Measurements from ENCODE around the gene MYH1. TPM values are rescaled to one million over a fixed set of nuclear protein-coding genes. Genes with fewer than 3 reads are reported as not detected.
"Not testable (repeated sequence)": the region's sequence is repeated elsewhere in the genome, so short reads cannot be mapped to it uniquely, and the experiment has no call there.

MYH1 gene
- total RNA-seq (0.21 TPM), polyA plus RNA-seq (not detected)

- H3K36me3 ChIP-seq (ENCODE audit: insufficient read depth) = no peaks in the 10 kb centered on the region
- no peak within 1 kb of the TSS for H3K27ac ChIP-seq (ENCODE audit: low read depth)
Observed at GRCh38 chr17:10518271-10519037, at the start of gene MYH1. TSS of gene MYH1 (minus strand) at chr17:10518542. CDS start at chr17:10516642, 1,900 bp downstream.

GRCh38 chr17:10563991-10564660, 45.8 kb upstream of the MYH1 start:
- no peak overlapping the region for H3K4me3 ChIP-seq (ENCODE audit: low read depth, low read length)
- no peak for DNase-seq (ENCODE audit: extremely low spot score)
- 48% methylated on average over 2 of the region's 2 CpGs for WGBS
- no peaks in the 10 kb centered on the region for H3K4me1 ChIP-seq (ENCODE audit: insufficient read depth)
- H3K27ac ChIP-seq (ENCODE audit: low read depth) = no peak overlapping the region
- H3K36me3 ChIP-seq (ENCODE audit: insufficient read depth) = no peaks in the 10 kb centered on the region

More at GRCh38 chr17:10518271-10519037, at the start of gene MYH1:
- Histone ChIP-seq H3K4me3 (ENCODE audit: low read depth, low read length) (no peak within 1 kb of the TSS), H3K4me1 (ENCODE audit: insufficient read depth) (no peaks in the 10 kb centered on the region)
- no peak for DNase-seq (ENCODE audit: extremely low spot score)
- WGBS = 65% methylated on average over 11 of the region's 11 CpGs

DNA sequence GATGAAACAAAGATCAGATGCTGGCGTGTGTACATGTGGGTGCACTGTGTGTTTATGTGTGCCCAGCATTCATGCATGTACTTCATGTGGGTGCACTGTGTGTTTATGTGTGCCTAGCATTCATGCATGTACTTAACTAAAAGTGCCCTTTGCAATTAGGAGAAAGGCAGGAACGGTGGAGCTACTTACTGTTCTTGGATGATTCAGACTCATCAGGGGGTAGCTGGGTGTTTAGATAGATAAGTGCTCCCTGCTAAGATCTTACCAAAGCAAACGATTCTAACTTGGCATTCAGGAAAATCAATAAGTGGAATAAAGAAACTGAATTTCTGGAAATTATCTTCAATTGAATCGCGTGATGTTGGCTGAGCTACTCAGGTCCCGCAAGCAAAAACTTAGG, 39.7 kb upstream of the MYH1 start:
- Histone ChIP-seq H3K27ac (ENCODE audit: low read depth) (no peak overlapping the region), H3K4me1 (ENCODE audit: insufficient read depth) (no peaks in the 10 kb centered on the region), H3K4me3 (ENCODE audit: low read depth, low read length) (no peak overlapping the region), H3K36me3 (ENCODE audit: insufficient read depth) (no peaks in the 10 kb centered on the region)
- no peak for DNase-seq (ENCODE audit: extremely low spot score)
- 84% methylated on average over 6 of the region's 6 CpGs for WGBS

DNA sequence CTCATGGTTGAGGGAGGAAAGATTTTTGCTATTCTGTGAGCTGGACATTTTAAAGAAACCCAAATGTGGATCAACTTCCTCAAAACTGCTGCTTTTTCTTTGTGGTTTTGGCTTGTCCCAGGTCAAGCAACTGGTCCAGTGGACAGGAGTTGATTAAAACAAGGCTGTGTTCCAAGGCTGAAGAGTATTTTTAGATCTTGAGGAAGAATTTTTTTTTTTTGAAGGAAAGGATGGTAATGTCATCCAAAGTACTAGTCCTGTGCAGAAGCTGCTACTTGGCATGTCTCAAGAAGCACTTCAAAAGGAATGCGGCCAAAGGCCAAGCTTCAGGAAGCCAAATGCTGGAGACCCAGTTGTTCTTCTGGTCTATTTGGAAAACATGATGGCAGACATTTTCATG, 39.1 kb upstream of the MYH1 start:
- no peak overlapping the region for H3K4me3 ChIP-seq (ENCODE audit: low read depth, low read length)
- H3K27ac ChIP-seq (ENCODE audit: low read depth) = no peak overlapping the region
- no peaks in the 10 kb centered on the region for H3K36me3 ChIP-seq (ENCODE audit: insufficient read depth)
- WGBS = 55% methylated on average over 1 of the region's 1 CpG
- H3K4me1 ChIP-seq (ENCODE audit: insufficient read depth) = no peaks in the 10 kb centered on the region
- DNase-seq (ENCODE audit: extremely low spot score) = no peak

DNA sequence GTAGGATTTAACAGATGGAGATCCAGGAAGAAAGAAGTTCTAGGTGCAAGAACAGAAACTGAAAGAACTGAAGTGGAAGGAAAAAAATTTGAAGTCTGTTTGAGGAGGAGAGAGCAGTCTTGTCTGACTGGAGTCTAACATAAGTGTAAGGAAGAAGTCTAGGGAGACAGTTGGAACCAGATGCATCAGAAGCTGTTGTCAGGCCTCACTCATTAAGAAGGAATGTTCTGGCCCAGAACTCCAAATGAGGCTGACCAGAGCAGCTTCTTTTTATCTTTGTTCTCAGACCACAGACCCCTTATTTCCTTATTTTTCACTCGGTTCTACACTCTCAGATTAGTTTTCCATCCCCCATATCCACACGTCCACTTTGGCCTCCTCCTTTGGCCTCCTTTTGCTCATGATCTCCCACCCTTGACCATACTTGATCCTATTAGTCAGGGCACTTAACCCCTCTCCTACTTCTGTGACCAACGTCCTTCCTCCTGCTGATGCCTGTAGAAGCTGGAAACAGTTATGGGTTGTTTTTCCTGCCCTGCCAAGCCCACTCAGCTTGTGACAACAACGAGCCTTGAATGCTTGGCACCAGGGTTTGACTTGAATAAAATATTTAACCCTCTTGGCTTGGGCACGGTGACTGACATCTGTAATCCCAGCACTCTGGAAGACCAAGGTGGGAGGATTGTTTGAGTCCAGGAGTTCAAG, 38.1 kb upstream of the MYH1 start:
- WGBS = 65% methylated on average over 5 of the region's 5 CpGs
- no peaks in the 10 kb centered on the region for H3K4me1 ChIP-seq (ENCODE audit: insufficient read depth)

GRCh38 chr17:10550014-10550413, 31.7 kb upstream of the MYH1 start:
- no peaks in the 10 kb centered on the region for H3K36me3 ChIP-seq (ENCODE audit: insufficient read depth)
- 83% methylated on average over 4 of the region's 4 CpGs for WGBS
- H3K4me1 ChIP-seq (ENCODE audit: insufficient read depth) = no peaks in the 10 kb centered on the region
- no peak overlapping the region for H3K4me3 ChIP-seq (ENCODE audit: low read depth, low read length)
- no peak overlapping the region for H3K27ac ChIP-seq (ENCODE audit: low read depth)
- no peak for DNase-seq (ENCODE audit: extremely low spot score)

More for the DNA sequence above, 38.1 kb upstream of the MYH1 start:
- Histone ChIP-seq H3K36me3 (ENCODE audit: insufficient read depth) (no peaks in the 10 kb centered on the region), H3K4me3 (ENCODE audit: low read depth, low read length) (no peak overlapping the region), H3K27ac (ENCODE audit: low read depth) (no peak overlapping the region)
- DNase-seq (ENCODE audit: extremely low spot score) = no peak

- H3K4me3 ChIP-seq (ENCODE audit: low read depth, low read length) = no peak within 1 kb of the TSS
Observed at GRCh38 chr17:10549096-10549842, 30.9 kb upstream of the MYH1 start, which contains the start of gene MYH2. TSS of gene MYH2 (minus strand) at chr17:10549658. CDS start at chr17:10547920, 1,738 bp downstream.

GRCh38 chr17:10547351-10547750, 29.0 kb upstream of the MYH1 start:
- H3K27ac ChIP-seq (ENCODE audit: low read depth) = no peak overlapping the region
- no peak overlapping the region for H3K4me3 ChIP-seq (ENCODE audit: low read depth, low read length)

More at GRCh38 chr17:10549096-10549842, 30.9 kb upstream of the MYH1 start, which contains the start of gene MYH2:
- H3K4me1 ChIP-seq (ENCODE audit: insufficient read depth) = no peaks in the 10 kb centered on the region
- WGBS = 33% methylated on average over 9 of the region's 9 CpGs
- H3K36me3 ChIP-seq (ENCODE audit: insufficient read depth) = no peaks in the 10 kb centered on the region
- H3K27ac ChIP-seq (ENCODE audit: low read depth) = no peak within 1 kb of the TSS
- no peak for DNase-seq (ENCODE audit: extremely low spot score)

DNA sequence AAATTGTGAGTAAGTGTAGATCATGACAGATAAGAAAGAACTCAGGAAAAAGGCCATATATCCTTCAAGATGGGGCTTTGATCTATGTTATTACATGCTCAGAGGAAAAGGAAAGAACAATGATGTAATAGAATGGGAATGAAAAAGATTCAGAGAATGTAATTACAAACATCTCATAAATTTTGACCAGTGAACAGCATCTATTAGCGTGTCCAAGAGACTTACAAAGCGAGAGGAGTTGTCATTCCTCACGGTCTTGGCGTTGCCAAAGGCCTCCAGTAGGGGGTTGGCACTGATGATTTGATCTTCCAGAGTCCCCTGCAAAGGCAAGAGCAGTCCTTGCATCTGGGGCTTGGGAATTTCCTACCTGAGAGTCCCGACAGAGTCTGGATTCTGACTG, 25.1 kb upstream of the MYH1 start:
- 46% methylated on average over 5 of the region's 5 CpGs for WGBS
- not testable (repeated sequence) for DNase-seq (ENCODE audit: extremely low spot score); H3K27ac ChIP-seq (ENCODE audit: low read depth); H3K36me3 ChIP-seq (ENCODE audit: insufficient read depth); H3K4me1 ChIP-seq (ENCODE audit: insufficient read depth); H3K4me3 ChIP-seq (ENCODE audit: low read depth, low read length)

More at GRCh38 chr17:10547351-10547750, 29.0 kb upstream of the MYH1 start:
- no peaks in the 10 kb centered on the region for H3K36me3 ChIP-seq (ENCODE audit: insufficient read depth)
- 73% methylated on average over 6 of the region's 6 CpGs for WGBS
- DNase-seq (ENCODE audit: extremely low spot score) = no peak
- no peaks in the 10 kb centered on the region for H3K4me1 ChIP-seq (ENCODE audit: insufficient read depth)

DNA sequence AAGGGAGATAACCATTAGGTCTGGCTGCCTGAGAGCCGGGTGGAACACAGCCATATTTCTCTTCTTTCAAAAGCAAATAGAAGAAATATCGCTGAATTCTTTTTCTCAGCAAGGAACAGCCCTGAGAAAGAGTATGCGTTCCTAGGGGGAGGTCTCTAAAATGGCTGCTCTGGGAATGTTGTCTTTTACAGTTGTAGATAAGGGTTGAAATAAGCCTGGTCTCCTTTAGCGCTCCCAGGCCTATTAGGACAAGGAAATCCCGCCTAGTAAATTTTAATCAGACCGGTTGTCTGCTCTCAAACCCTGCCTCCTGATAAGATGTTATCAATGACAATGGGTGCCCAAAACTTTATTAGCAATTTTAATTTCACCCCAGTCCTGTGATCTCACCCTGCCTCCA, 22.8 kb upstream of the MYH1 start:
- WGBS = 90% methylated on average over 6 of the region's 6 CpGs

GRCh38 chr17:10532026-10532425, 13.7 kb upstream of the MYH1 start:
- 86% methylated on average over 1 of the region's 1 CpG for WGBS
- no peaks in the 10 kb centered on the region for H3K4me1 ChIP-seq (ENCODE audit: insufficient read depth)
- no peak for DNase-seq (ENCODE audit: extremely low spot score)
- H3K36me3 ChIP-seq (ENCODE audit: insufficient read depth) = no peaks in the 10 kb centered on the region
- no peak overlapping the region for H3K27ac ChIP-seq (ENCODE audit: low read depth)
- no peak overlapping the region for H3K4me3 ChIP-seq (ENCODE audit: low read depth, low read length)

More for the DNA sequence above, 22.8 kb upstream of the MYH1 start:
- not testable (repeated sequence) for H3K36me3 ChIP-seq (ENCODE audit: insufficient read depth); H3K4me3 ChIP-seq (ENCODE audit: low read depth, low read length); H3K27ac ChIP-seq (ENCODE audit: low read depth); DNase-seq (ENCODE audit: extremely low spot score); H3K4me1 ChIP-seq (ENCODE audit: insufficient read depth)

DNA sequence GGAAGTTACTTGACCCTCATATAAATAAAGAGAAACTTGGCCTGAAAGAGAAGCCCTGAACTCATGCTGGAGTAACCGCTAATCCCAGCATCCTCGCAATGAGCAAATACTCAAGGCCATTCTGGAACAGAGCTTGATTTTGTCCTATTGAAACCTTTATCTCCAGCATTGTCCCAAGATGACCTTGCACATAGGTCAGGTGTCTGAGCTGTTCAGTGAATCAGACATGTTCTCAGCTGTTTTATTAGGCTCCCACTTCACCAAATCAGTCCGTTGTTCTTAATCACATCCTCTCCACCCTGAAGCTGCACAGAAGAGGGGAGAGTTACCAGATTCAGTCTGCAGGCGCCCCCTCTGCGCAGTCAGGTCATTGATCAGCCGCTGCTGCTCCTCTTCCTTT, 9.1 kb upstream of the MYH1 start:
- H3K27ac ChIP-seq (ENCODE audit: low read depth) = no peak overlapping the region
- no peak overlapping the region for H3K4me3 ChIP-seq (ENCODE audit: low read depth, low read length)
- 79% methylated on average over 6 of the region's 6 CpGs for WGBS
- H3K36me3 ChIP-seq (ENCODE audit: insufficient read depth) = no peaks in the 10 kb centered on the region
- DNase-seq (ENCODE audit: extremely low spot score) = no peak
- no peaks in the 10 kb centered on the region for H3K4me1 ChIP-seq (ENCODE audit: insufficient read depth)

- H3K36me3 ChIP-seq (ENCODE audit: insufficient read depth) = no peaks in the 10 kb centered on the region
- H3K4me1 ChIP-seq (ENCODE audit: insufficient read depth) = no peaks in the 10 kb centered on the region
- no peak overlapping the region for H3K27ac ChIP-seq (ENCODE audit: low read depth)
- no peak overlapping the region for H3K4me3 ChIP-seq (ENCODE audit: low read depth, low read length)
- WGBS = 88% methylated on average over 11 of the region's 11 CpGs
- no peak for DNase-seq (ENCODE audit: extremely low spot score)
Observed at GRCh38 chr17:10526517-10526916, 8.2 kb upstream of the MYH1 start.
